Thoracic aorta endothelial cell (primary cell): ENCODE data around the gene E4F1. TPM values are rescaled to one million over a fixed set of nuclear protein-coding genes. Genes with fewer than 3 reads are reported as not detected.

Experiments used
- small RNA-seq: library from RNA; depleted of rRNA; stranded (forward); fragments of <200 nt; gene quantifications from one replicate; pipeline ENCODE3, GENCODE V24; 2012
- total RNA-seq: library from RNA; depleted of rRNA; stranded (reverse); fragments of >200 nt; gene quantifications from 2 replicates; pipeline ENCODE4 v1.2.3, GENCODE V29; 2012

The E4F1 gene
- total RNA-seq, result 21.0 and 26.1 TPM in 2 replicates

DNA sequence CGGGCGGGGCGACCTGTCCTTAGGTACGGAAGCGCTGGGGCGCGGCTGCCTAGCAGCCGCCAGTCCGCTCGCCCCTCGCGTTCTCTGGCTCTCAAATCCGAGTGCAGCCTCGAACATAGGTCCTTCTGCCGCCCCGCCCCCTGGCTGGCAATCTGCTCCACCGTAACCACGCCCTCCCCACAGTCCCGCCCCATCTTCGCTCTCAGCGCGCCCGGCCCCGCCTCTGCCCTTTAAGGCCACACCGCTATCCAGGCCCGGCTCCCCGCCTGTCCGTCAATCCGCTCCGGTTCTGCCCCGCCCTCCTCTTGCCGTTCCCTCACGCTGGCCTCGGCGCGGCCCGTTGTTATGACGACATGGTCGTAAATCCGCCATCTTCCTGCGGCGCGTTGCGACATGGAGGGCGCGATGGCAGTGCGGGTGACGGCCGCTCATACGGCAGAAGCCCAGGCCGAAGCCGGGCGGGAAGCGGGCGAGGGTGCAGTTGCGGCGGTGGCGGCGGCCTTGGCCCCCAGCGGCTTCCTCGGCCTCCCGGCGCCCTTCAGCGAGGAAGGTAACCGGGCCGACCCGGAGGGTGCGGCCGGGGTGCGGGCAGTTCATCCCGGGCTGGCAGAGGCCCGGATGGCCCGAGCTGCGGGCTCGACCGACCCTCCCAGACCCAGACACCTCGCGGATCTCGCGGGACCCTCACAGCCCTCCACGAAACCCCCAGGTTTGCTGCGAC lies at the start of gene E4F1:
Gene E4F1, plus strand, starts transcription at position 371 of the 721 bp plus-strand sequence. Its CDS starts 23 bp downstream, at position 394.

DNA sequence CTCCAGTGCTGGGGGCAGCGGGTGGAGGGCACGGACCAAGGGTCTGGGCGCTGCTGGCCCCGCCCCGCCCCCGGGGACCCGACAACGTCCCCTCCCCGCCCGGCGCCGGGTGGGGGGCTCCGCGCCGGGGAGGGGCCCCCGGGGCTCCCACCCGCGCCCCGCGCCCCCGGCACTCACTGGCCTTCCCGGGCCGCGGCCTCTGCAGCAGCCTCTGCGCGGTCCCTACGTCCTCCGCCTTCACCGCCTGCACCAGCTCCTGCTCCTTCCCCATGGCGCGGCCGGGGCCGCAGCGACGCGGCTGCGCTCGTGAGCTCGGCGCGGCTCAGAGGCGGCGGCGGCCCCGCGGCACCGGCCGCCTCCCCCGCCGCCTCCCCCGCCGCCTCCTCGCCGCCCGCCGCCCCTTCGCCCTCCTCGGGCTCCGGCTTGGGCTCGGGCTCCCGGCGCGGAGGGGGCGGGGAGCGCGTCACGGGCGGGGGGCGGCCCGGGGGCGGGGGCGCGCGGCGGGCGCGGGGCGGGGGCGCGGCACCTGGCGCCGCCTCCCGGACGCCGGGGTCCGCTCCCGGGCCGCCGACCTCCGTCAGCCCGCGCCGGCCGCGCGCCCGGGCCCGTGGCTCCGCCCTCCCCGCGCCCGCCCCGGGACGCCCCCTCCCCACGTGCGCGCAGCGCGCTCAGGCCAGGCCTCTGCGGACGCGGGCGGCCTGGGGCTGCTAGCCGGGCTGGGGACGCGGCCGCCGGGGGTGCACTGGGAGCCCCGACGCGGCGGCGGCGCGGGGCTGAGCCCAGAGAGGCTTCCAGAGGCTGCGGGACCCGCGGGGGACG lies 27.0 kb upstream of the E4F1 start, which contains the start of gene CASKIN1:
Gene CASKIN1, minus strand, starts transcription at position 444 of the 819 bp plus-strand sequence. Its CDS starts 173 bp downstream, at position 271.

GRCh38 chr16:2205104-2205966 lies 18.1 kb upstream of the E4F1 start, which contains the start of gene MLST8:
Gene MLST8, plus strand, starts transcription at chr16:2205454. Its CDS starts 632 bp downstream, at chr16:2206086.

GRCh38 chr16:2210386-2211365 lies 12.7 kb upstream of the E4F1 start, which contains the start of gene BRICD5:
Gene BRICD5, minus strand, starts transcription at chr16:2210863. Its CDS starts 30 bp downstream, at chr16:2210833.

DNA sequence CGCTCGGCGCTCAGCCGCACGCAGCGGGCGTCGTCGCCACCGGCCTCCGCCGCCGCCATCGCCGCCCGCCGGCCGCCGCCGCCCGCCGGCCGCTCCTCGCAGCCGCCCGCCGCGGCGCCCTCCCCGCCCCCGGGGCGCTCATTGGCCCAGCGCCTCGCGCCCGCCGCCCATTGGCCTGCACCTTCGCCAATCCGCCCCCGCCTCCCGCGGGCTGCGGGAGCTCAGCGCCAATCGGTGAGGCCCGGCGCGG lies 8.7 kb upstream of the E4F1 start, which contains the start of gene PGP:
Gene PGP, minus strand, starts transcription at position 122 of the 250 bp plus-strand sequence. Its CDS starts 63 bp downstream, at position 59.

GRCh38 chr16:2236337-2237101 lies 13.1 kb downstream of the E4F1 start, which contains the start of gene DNASE1L2:
Gene DNASE1L2, plus strand, starts transcription at chr16:2236444. Its CDS starts 373 bp downstream, at chr16:2236817.

GRCh38 chr16:2251296-2252111 lies 28.1 kb downstream of the E4F1 start, which contains the start of gene ECI1:
Gene ECI1, minus strand, starts transcription at chr16:2251587. Its CDS starts 21 bp downstream, at chr16:2251566.

DNA sequence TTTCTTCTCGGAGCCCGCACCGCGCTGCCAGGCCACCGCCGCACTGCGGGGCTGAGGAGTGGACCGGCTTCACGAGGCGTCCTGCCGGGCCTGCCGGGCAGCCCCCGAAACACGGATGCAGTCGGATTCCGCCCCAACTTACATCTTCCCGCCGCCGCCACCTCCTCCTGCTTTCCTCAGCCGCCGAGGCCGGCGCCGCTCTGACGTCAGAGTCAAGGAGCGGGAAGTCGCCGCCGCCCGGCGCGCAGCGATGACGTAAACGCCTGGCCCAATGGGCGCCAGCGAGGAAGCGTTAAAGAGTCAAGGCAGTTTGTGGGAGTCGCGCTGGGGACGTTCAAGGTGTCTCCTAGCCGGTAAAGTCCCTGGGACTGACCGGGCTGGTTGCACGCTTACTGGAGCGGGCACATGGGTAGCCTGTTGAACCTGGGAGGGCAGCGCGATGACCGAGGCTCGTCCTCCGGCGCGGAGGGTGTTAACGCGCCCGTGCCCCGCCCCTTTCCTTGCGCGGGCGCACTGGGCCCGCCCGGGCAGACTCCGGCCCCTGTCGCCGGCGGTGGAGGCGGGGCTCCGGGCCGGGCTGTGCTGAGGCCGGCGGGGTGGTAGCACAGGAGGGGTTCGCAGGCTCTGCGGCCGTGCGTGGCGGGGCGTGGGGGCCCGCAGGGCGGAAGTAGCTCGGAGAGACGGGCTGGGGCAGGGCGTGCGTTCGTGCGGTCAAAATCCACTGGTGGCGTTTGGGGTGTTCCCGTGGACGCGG lies 44.7 kb downstream of the E4F1 start, which contains the start of gene RNPS1:
Gene RNPS1, minus strand, starts transcription at position 214 of the 754 bp plus-strand sequence. CDS start 3,483 bp downstream, outside the sequence.

Small RNA genes lying within 50 kb of the gene (small RNA-seq; reads per million reads assigned to genes)
- gene MIR3677 (not detected), gene MIR4717 (not detected)

Other genes with a start within 250 kb of the E4F1 start
- gene NOXO1, start 242.1 kb upstream of the E4F1 start, total RNA-seq, result 0.40 TPM in 1 of 2 replicates, not detected in the other
- 8.6 and 13.6 TPM in 2 replicates for gene GFER, start 239.4 kb upstream of the E4F1 start, total RNA-seq
- gene SYNGR3, start 233.6 kb upstream of the E4F1 start, total RNA-seq, result 1.3 and 1.6 TPM in 2 replicates
- gene ZNF598, start 213.8 kb upstream of the E4F1 start, total RNA-seq, result 26.7 and 36.5 TPM in 2 replicates
- 0.13 and 0.72 TPM in 2 replicates for gene NPW, start 203.8 kb upstream of the E4F1 start, total RNA-seq
- gene NHERF2, start 196.7 kb upstream of the E4F1 start, total RNA-seq, result 52.7 and 94.3 TPM in 2 replicates
- gene NTHL1, start 175.8 kb upstream of the E4F1 start, total RNA-seq, result 18.6 and 27.1 TPM in 2 replicates
- 56.4 and 61.7 TPM in 2 replicates for gene TSC2, start 175.6 kb upstream of the E4F1 start, total RNA-seq
- gene PKD1, start 87.7 kb upstream of the E4F1 start, total RNA-seq, result 56.4 and 62.8 TPM in 2 replicates
- gene RAB26, start 75.0 kb upstream of the E4F1 start, total RNA-seq, result 0.36 and 0.66 TPM in 2 replicates
- 94.2 and 94.6 TPM in 2 replicates for gene TRAF7, start 67.8 kb upstream of the E4F1 start, total RNA-seq
- under 0.01 and 0.13 TPM in 2 replicates for gene CASKIN1, start 27.0 kb upstream of the E4F1 start, total RNA-seq
- 37.1 and 44.0 TPM in 2 replicates for gene MLST8, start 18.1 kb upstream of the E4F1 start, total RNA-seq
- gene BRICD5, start 12.7 kb upstream of the E4F1 start, total RNA-seq, result 1.3 and 1.8 TPM in 2 replicates
- 16.7 and 26.2 TPM in 2 replicates for gene PGP, start 8.8 kb upstream of the E4F1 start, total RNA-seq
- gene DNASE1L2, start 12.9 kb downstream of the E4F1 start, total RNA-seq, result 0.36 and 0.80 TPM in 2 replicates
- gene ECI1, start 28.0 kb downstream of the E4F1 start, total RNA-seq, result 23.5 and 24.5 TPM in 2 replicates
- gene RNPS1, start 44.5 kb downstream of the E4F1 start, total RNA-seq, result 138 and 175 TPM in 2 replicates
- 24.3 and 31.2 TPM in 2 replicates for gene ABCA3, start 117.1 kb downstream of the E4F1 start, total RNA-seq
- gene CCNF, start 205.9 kb downstream of the E4F1 start, total RNA-seq, result 41.5 and 70.0 TPM in 2 replicates
- 7.7 and 11.6 TPM in 2 replicates for gene TEDC2, start 236.5 kb downstream of the E4F1 start, total RNA-seq
- not detected in 2 replicates for gene NTN3, start 247.7 kb downstream of the E4F1 start, total RNA-seq